GM19455 (cell line): ENCODE data around the gene ACP4.
"Not testable (repeated sequence)": the region's sequence is repeated elsewhere in the genome, so short reads cannot be mapped to it uniquely, and the experiment has no call there.

Experiments used
- ATAC-seq: cut with Tn5 transposase; IDR thresholded peaks from one replicate; pipeline ENCODE4 v1.9.1; 2021; ENCODE audit not compliant: unreplicated experiment

ACP4 gene, protein sequence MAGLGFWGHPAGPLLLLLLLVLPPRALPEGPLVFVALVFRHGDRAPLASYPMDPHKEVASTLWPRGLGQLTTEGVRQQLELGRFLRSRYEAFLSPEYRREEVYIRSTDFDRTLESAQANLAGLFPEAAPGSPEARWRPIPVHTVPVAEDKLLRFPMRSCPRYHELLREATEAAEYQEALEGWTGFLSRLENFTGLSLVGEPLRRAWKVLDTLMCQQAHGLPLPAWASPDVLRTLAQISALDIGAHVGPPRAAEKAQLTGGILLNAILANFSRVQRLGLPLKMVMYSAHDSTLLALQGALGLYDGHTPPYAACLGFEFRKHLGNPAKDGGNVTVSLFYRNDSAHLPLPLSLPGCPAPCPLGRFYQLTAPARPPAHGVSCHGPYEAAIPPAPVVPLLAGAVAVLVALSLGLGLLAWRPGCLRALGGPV

DNA sequence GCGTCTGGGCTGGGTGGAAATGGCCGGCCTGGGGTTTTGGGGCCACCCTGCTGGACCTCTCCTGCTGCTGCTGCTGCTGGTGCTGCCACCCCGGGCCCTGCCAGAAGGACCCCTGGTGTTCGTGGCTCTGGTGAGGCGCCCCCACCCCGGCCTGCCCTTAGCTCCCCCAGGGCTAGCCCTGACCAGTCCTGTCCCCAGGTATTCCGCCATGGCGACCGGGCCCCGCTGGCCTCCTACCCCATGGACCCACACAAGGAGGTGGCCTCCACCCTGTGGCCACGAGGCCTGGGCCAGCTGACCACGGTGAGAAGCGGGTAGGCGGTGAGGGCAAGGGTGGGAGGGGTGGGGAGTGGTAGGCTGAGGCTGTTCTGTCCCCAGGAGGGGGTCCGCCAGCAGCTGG lies at the start of gene ACP4:
ACP4 (plus strand) TSS at position 20 of the 400 bp plus-strand sequence; CDS start at position 20, 0 bp downstream.
- no peak for ATAC-seq

DNA sequence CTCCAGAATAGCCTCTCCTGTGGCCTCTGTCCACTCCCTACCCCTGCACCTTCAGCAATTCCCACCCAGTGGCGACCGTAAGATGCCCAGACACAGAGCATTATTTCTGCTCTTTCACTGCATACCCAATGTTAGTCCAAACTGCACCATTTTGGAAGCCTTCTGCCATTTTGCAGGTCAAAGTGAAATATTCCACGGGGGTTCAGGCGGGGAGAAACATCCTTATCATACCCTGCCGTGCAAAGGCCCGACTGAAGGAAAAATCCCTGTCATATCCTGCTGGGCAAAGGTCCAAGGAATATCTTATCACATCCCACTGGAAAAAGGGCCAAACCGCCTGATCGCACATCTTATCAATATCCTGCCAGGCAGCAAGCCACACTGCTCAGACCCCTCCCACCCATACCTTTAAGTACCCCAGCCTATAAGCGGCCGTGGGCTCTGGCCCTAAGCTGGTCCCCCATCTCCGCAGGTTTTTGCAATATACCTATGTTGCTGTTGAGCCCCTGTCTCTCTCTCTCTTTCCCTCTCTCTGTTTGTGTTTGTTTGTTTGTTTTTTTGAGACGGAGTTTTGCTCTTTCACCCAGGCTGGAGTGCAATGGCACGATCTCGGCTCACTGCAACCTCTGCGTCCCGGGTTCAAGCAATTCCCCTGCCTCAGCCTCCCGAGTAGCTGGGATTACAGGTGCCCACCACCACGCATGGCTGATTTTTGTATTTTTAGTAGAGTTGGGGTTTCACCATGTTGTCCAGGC lies 48.9 kb upstream of the ACP4 start:
- ATAC-seq = no peak

DNA sequence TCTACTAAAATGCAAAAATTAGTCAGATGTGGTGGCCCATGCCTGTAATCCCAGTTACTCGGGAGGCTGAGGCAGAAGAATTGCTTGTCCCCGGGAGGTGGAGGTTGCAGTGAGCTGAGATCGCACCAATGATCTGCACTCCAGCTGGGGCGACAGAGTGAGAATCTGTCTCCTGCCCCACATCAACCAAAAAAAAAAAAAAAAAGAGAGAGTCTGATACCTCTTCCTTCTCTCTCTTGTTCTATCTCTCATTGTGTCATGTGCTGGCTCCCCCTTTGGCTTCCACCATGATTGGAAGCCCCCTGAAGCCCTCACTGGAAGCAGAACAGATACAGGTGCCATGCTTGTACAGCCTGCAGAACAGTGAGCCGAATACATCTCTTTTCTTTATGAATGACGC lies 46.7 kb upstream of the ACP4 start:
- ATAC-seq = no peak

DNA sequence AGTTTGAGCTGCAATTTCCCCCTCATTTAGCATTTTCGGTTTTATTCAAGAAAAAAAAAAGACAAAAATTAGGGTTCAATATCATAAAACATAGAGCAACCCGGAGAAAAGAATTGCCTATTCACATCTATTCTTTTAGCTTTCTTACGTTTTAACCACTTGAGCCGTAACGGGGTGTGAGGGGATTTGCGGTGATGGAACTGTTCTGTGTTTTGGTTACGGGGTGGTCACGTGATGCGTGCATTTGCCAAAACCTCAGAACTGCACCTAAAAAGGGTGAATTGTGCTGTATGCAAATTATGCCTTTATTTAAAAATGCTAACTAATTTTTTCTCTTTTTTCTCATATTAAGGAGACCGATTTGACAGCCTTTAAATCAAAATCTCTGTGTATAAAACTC lies 45.0 kb upstream of the ACP4 start:
- no peak for ATAC-seq

DNA sequence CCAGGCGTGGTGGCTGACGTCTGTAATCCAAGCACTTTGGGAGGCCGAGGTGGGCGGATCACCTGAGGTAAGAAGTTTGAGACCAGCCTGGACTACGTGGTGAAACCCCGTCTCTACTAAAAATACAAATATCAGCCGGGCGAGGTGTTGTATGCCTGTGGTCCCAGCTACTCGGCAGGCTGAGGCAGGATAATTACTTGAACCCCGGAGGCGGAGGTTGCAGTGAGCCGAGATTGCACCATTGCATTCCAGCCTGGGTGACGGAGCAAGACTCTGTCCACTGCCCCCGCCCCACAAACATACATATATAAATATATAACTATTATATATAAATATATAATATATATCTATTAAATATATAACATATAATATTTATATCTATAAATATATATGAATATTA lies 43.1 kb upstream of the ACP4 start:
- ATAC-seq = not testable (repeated sequence)

DNA sequence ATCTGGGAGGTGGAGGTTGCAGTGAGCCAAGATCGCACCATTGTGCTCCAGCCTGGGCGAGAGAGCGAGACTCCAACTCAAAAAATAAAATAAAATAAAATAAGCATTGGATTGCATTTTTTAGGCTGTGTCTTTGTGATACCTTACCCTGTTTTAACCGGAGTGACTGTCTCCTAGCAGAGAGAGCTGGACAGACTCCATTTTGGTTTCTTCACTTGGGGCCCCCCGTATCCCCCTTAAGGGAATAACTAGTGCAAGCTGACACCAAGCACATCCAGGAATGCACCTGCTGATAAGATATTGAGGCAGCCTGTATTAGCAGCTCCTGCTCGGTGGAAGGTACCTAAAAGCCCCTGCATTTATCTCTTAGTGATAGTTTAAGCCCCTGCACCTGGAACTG lies 40.7 kb upstream of the ACP4 start:
- no peak for ATAC-seq

DNA sequence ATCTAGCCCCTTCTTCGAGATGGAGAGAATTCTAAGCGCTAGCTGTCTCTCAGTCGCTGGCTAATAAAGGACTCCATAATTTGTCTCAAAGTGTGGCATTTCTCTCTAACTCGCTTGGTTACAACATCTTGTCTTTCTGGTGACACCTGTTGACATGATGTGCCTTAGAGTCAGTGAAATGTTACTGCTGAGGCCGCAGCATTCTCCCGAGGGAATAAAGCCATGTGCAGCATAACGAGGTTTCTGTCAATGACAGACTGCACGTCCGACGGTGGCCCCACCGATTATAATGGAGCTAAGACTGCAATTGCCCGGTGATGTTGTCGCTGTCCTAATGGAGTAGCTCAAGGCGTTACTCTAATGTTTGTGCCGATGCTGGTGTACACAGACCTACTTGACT lies 40.2 kb upstream of the ACP4 start:
- no peak for ATAC-seq

DNA sequence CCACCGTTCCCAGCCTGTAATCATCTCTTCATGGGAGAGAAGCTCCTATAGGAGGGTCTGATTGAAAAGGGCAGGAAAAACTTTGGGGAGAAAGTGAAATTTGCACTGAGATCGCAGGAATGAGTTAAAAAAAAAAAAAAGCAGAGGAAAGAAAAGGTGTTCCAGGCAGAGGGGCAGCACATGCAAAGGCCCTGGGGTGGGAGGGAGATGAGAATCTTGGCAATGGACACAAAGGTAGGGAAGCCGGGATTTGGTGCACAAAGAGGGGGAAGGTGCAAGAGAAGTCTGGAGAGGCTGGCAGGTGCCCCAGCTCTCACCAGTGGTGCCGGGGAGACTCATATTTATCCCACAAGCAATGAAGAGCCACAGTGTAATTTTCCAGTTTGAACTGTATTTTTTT lies 36.3 kb upstream of the ACP4 start:
- no peak for ATAC-seq

DNA sequence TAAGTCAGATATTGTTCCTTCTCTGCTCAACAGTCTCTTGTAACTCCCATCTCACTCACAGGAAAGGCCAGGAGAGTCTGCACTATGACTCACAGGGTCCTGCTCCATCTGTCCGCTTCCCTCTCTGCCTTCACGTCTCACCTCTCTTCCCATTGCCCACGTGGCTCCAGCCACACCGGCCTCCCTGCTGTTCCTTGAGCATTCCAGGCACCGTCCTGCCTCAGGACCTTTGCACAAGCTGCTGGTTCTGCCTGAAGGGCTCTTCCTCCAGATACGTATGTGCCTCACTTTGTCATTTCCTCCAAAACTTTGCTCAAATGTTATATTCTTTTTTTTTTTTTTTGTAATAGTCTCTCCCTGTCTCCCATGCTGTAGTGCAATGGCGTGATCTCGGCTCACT lies 34.0 kb upstream of the ACP4 start:
- not testable (repeated sequence) for ATAC-seq

DNA sequence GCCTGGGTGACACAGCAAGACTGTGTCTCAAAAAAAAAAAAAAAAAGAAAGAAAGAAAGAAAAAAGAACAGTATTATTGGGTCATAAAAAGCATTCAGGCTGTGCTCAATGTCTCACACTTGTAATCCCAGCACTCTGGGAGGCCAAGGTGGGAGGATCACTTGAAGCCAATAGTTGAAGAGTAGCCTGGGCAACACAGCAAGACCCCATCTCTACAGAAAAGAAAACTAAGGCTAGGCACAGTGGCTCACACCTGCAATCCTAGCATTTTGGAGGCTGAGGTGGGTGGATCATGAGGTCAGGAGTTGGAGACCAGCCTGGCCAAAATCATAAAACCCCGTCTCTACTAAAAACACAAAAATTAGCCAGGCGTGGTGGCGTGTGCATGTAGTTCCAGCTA lies 32.6 kb upstream of the ACP4 start:
- ATAC-seq = not testable (repeated sequence)

DNA sequence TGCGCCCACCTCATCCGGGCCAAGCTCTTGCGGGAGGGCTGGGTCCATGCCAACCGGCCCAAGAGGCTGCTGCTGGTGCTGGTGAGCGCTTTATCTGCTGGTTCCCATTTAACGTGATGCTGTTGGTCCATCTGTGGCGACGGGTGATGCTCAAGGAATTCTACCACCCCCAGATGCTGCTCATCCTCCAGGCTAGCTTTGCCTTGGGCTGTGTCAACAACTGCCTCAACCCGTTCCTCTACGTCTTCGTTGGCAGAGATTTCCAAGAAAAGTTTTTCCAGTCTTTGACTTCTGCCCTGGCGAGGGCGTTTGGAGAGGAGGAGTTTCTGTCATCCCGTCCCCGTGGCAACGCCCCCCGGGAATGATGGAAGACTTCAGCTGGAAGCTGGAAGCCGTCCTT lies 31.1 kb upstream of the ACP4 start:
- ATAC-seq = not testable (repeated sequence)

DNA sequence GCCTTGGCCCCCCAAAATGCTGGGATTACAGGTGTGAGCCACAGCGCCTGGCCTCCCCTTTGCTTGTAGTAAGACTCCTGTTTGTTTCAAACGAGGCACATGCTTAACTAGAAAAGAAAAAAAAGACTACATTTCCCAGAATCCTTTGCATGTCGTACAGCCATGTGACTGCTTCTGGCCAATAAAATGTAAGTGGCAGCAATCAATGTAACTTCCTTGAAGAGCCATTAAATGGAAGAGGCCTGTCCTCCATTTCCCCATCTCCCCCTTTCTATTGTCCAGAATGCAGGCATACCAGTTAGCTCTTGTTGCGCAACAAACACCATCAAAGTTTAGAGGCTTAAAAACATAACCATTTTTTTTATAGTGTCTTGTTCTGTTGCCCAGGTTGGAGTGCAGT lies 30.3 kb upstream of the ACP4 start:
- no peak for ATAC-seq

DNA sequence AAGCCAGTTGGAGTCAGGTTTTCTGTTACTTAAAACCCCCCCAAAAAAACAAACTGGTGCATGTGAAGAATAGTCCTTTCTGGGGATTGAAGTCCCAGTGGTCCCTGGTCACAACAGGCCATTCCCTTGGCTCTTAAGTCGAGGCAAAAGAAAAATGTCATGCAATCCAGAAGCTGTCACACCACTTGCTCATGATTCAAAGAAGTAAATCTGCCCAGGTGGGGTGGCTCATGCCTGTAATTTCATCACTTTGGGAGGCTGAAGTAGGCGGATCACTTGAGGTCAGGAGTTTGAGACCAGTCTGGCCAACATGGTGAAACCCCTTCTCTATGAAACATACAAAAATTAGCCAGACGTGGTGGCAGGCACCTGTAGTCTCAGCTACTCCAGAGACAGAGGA lies 28.7 kb upstream of the ACP4 start:
- ATAC-seq = not testable (repeated sequence)

DNA sequence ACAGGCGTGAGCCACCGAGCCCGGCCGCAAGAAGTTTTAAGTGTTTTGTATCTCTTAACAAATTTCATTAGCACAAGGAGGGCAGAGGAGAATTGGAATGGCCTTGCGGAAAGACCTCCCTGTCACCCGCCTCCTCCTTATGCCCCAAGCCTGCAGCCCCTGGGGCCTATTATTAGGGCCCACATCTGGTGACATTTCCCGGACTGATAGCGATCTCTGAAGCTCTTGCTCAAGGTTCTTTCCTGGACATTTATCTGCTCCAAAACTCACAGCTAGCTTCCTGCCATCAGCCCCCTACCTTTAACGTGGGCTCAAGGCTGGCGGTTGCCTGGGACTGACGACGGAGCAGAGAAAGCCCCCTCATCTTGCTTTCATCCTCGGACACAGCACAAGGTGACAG lies 26.7 kb upstream of the ACP4 start:
- not testable (repeated sequence) for ATAC-seq

DNA sequence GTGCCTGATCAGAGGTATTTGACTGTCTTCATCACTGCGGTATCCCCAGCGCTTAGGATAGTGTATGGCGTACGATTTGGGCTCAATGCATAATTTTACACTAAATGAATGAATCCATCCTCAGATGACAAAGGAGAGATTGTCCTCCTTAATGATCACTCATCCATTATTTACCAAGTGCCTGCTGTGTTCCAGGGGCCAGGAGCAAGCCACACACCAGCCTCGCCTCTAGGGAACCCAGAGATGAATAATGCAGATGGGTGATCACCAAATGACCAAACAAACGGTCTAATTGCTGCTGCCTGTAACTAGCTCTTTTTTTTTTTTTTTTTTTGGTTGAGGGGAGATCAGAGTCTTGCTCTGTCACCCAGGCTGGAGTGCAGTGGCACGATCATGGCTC lies 25.8 kb upstream of the ACP4 start:
- ATAC-seq = no peak

DNA sequence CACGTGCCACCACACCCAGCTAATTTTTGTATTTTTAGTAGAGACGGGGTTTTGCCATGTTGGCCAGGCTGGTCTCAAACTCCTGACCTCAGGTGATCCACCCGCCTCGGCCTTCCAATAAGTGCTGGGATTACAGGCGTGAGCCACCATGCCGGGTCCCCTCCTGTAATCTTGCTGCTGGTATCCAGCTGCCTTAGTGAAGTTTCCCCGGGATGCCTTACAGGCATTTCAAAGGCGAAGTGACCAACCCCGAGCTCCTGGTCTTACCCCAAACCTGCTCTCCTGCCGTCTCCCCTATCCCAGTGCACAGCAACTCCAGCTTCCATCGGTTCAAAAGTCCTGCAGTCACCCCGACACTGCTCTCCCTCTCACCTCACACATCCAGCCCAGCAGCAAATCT lies 23.5 kb upstream of the ACP4 start:
- not testable (repeated sequence) for ATAC-seq

DNA sequence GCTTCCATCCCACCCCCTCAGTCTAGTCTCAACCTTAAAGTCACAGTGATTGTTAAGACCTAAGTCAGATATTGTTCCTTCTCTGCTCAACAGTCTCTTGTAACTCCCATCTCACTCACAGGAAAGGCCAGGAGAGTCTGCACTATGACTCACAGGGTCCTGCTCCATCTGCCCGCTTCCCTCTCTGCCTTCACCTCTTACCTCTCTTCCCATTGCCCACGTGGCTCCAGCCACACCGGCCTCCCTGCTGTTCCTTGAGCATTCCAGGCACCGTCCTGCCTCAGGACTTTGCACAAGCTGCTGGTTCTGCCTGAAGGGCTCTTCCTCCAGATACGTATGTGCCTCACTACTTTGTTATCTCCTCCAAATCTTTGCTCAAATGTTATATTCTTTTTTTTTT lies 23.0 kb upstream of the ACP4 start:
- ATAC-seq = not testable (repeated sequence)

DNA sequence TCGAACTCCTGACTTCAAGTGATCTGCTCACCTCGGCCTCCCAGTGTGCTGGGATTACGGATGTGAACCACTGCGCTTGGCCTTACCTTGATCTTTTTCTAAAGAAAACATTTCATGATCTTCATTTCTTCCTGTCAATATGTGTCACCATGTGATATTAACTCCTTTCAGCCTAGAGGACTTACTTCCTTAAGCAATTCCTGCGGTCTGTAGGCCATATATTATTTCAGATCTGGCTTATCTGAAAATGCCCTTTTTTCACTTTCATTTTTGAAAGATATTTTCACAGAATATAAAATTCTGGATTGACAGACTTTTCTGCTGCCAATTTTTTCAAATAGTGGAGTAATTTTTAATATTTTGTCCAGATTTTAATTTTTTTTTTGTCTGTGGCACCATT lies 21.9 kb upstream of the ACP4 start:
- no peak for ATAC-seq

DNA sequence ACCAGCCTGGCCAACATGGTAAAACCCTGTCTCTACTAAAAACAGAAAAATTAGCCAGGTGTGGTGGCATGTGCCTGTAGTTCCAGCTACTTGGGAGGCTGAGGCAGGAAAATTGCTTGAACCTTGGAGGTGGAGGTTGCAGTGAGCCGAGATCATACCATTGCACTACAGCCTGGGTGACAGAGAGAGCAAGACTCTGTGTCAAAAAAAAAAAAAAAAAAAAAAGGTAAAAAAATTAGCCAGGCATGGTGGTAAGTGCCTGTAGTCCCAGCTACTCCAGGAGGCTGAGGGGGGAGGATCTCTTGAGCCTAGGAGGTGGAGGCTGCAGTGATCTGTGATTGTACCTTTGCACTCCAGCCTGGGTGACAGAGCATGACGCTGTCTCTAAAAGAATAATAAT lies 20.1 kb upstream of the ACP4 start, which contains the start of gene GPR32:
GPR32 (plus strand) TSS at position 301 of the 400 bp plus-strand sequence. CDS start 137 bp downstream, outside the sequence.
- not testable (repeated sequence) for ATAC-seq

DNA sequence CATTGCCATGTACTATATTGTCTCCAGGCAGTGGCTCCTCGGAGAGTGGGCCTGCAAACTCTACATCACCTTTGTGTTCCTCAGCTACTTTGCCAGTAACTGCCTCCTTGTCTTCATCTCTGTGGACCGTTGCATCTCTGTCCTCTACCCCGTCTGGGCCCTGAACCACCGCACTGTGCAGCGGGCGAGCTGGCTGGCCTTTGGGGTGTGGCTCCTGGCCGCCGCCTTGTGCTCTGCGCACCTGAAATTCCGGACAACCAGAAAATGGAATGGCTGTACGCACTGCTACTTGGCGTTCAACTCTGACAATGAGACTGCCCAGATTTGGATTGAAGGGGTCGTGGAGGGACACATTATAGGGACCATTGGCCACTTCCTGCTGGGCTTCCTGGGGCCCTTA lies 19.3 kb upstream of the ACP4 start:
- ATAC-seq = no peak

DNA sequence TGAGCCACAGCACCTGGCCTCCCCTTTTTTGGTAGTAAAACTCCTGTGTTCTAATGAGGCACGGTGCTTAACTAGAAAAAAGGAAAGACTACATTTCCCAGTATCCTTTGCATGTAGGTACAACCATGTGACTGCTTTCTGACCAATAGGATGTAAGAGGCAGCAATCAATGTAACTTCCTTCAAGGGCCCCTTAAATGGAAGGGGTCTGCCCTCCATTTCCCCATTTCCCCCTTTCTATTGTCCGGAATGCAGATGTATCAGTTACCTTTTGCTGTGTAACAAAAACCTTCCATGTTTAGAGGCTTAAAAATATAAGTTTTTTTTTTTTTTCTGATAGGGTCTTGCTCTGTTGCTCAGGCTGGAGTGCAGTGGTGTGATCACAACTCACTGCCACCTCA lies 17.7 kb upstream of the ACP4 start:
- ATAC-seq = no peak

DNA sequence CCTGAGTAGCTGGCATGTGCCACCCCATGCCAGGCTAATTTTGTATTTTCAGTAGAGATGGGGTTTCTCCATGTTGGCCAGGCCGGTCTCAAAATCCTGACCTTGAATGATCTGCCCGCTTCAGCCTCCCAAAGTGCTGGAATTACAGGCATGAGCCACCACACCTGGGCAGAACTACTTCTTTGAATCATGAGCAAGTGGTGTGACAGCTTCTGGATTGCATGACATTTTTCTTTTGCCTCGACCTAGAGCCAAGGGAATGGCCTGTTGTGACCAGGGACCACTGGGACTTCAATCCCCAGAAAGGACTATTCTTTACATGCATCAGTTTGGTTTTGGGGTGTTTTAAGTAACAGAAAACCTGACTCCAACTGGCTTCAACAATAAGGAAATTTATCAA lies 17.3 kb upstream of the ACP4 start:
- not testable (repeated sequence) for ATAC-seq
